ENCODE results near the gene MS4A15.

MS4A15 gene

GRCh38 chr11:60762851-60763691 lies 6.4 kb downstream of the MS4A15 start:
- DNase-seq (ENCODE audit: low read depth) = peak; percentile 95
- TF ChIP-seq, protein P1, sequence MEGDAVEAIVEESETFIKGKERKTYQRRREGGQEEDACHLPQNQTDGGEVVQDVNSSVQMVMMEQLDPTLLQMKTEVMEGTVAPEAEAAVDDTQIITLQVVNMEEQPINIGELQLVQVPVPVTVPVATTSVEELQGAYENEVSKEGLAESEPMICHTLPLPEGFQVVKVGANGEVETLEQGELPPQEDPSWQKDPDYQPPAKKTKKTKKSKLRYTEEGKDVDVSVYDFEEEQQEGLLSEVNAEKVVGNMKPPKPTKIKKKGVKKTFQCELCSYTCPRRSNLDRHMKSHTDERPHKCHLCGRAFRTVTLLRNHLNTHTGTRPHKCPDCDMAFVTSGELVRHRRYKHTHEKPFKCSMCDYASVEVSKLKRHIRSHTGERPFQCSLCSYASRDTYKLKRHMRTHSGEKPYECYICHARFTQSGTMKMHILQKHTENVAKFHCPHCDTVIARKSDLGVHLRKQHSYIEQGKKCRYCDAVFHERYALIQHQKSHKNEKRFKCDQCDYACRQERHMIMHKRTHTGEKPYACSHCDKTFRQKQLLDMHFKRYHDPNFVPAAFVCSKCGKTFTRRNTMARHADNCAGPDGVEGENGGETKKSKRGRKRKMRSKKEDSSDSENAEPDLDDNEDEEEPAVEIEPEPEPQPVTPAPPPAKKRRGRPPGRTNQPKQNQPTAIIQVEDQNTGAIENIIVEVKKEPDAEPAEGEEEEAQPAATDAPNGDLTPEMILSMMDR (IDR thresholded peaks at IDR 0.05; ENCODE audit: insufficient read depth, low read depth, low read length, missing control alignments) = peak; percentile 59
- peak overlapping the region; percentile 47 for H3K4me3 ChIP-seq (ENCODE audit: low read depth, low read length)

DNA sequence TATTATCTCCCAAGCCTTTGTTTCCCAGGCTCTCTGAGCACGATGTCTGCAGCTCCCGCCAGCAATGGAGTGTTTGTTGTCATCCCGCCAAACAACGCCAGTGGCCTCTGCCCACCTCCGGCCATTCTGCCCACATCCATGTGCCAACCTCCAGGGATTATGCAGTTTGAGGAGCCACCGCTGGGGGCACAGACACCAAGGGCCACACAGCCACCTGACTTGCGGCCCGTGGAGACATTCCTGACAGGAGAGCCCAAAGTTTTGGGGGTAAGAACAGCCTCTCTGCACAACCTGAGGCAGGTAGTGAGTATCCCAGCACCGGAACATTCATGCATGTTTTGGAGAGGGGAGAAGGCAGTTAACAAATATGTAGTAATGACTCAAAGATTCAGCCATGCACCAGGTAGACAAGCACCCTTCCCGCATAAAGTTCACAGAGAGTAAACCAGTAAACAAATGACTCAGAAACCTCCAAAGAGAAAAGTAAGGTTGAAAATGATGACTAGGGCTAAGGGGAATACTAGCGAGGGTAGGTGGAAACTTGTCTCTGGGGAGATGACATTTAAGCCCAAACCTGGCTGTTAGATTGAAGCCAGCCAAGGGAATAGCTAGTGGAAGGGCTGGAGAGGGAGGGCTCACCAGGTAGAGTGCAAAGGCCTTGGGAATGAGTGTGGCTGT lies 7.2 kb downstream of the MS4A15 start:
- H3K4me3 ChIP-seq (ENCODE audit: low read depth, low read length) = peak overlapping the region; percentile 47
- TF ChIP-seq, protein P1 (IDR thresholded peaks at IDR 0.05; ENCODE audit: insufficient read depth, low read depth, low read length, missing control alignments) = peak; percentile 42
- peak; percentile 76 for DNase-seq (ENCODE audit: low read depth)

- H3K4me3 ChIP-seq (ENCODE audit: low read depth, low read length) = peak overlapping the region; percentile 47
- DNase-seq (ENCODE audit: low read depth) = peak; percentile 94
- TF ChIP-seq, protein P1 (IDR thresholded peaks at IDR 0.05; ENCODE audit: insufficient read depth, low read depth, low read length, missing control alignments) = no peak
These were observed 8.2 kb downstream of the MS4A15 start for GRCh38 chr11:60764879-60765278.

GRCh38 chr11:60765355-60765754 lies 8.7 kb downstream of the MS4A15 start:
- DNase-seq (ENCODE audit: low read depth) = peak; percentile 84
- H3K4me3 ChIP-seq (ENCODE audit: low read depth, low read length) = peak overlapping the region; percentile 3; the same call in 1 of the 2 replicates
- TF ChIP-seq, protein P1 (IDR thresholded peaks at IDR 0.05; ENCODE audit: insufficient read depth, low read depth, low read length, missing control alignments) = no peak

GRCh38 chr11:60766547-60766946 lies 9.9 kb downstream of the MS4A15 start:
- no peak for DNase-seq (ENCODE audit: low read depth)
- no peak overlapping the region for H3K4me3 ChIP-seq (ENCODE audit: low read depth, low read length)
- TF ChIP-seq, protein P1 (IDR thresholded peaks at IDR 0.05; ENCODE audit: insufficient read depth, low read depth, low read length, missing control alignments) = no peak

- DNase-seq (ENCODE audit: low read depth) = no peak
These were observed 10.7 kb downstream of the MS4A15 start for GRCh38 chr11:60767388-60767811.

More at GRCh38 chr11:60767388-60767811, 10.7 kb downstream of the MS4A15 start:
- H3K4me3 ChIP-seq (ENCODE audit: low read depth, low read length) = no peak overlapping the region
- TF ChIP-seq, protein P1 (IDR thresholded peaks at IDR 0.05; ENCODE audit: insufficient read depth, low read depth, low read length, missing control alignments) = peak; percentile 36

Data from GM12865 (cell line).